Measurements from ENCODE around the gene UFSP2. TPM values are rescaled to one million over a fixed set of nuclear protein-coding genes. Genes with fewer than 3 reads are reported as not detected.

UFSP2 gene
- total and polyA plus RNA-seq, 9 donors = 33.4 to 69.3 (median 51.3) TPM

DNA sequence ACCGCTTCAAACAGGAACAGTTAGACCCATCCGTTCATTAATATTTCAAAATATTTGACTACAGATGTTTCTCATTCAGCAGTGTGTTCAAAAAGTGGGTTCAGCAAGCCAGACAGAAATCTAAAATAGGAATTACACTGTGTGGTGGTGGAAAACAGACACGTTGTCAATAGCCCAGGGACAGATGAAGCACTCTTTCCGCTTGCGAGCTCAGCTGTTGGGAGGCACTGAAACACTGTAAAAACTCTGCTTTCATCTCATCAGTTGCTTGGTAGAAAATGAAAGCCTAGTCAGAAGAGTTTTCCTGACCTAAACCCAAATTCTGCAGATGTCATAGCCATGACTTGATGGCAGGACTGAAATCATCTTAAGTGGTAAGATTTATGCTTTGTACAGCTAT, 68.6 kb downstream of the UFSP2 start:
- H3K4me3 ChIP-seq = no peak overlapping the region
- WGBS, 3 donors = 91 to 94% (median 91%) methylated on average over 5 of the region's 5 CpGs

DNA sequence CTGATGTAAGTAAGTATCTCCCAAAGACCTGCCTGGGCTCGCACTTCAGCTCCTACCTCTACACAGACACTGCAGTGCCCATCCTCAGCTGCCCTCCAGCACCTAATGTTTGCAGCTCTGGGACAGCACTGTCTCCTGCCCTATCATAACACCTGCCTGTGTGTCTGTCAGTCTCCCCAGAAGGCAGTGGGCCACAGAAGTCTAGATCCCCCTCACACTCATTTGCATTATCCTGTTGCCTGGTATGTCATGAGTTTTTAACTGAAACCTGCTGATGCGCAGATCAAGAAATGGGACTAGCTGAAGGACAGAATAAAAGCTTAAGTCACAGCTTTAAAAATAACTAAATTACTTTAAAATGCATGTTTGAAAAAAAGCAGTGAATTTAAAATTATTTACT, 73.0 kb downstream of the UFSP2 start:
- TF ChIP-seq, protein P1, sequence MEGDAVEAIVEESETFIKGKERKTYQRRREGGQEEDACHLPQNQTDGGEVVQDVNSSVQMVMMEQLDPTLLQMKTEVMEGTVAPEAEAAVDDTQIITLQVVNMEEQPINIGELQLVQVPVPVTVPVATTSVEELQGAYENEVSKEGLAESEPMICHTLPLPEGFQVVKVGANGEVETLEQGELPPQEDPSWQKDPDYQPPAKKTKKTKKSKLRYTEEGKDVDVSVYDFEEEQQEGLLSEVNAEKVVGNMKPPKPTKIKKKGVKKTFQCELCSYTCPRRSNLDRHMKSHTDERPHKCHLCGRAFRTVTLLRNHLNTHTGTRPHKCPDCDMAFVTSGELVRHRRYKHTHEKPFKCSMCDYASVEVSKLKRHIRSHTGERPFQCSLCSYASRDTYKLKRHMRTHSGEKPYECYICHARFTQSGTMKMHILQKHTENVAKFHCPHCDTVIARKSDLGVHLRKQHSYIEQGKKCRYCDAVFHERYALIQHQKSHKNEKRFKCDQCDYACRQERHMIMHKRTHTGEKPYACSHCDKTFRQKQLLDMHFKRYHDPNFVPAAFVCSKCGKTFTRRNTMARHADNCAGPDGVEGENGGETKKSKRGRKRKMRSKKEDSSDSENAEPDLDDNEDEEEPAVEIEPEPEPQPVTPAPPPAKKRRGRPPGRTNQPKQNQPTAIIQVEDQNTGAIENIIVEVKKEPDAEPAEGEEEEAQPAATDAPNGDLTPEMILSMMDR (IDR thresholded peaks at IDR 0.05) = no peak
- TF ChIP-seq POLR2A (IDR thresholded peaks at IDR 0.05) (no peak), EP300 (IDR thresholded peaks at IDR 0.05) (no peak)
- 98 to 100% (median 98%) methylated on average over 2 of the region's 2 CpGs for WGBS, 3 donors
- H3K4me1 ChIP-seq (ENCODE audit: insufficient read depth) = no peaks in the 10 kb centered on the region
- no peaks in the 10 kb centered on the region for H3K9me3 ChIP-seq
- no peak overlapping the region for H3K27ac ChIP-seq
- H3K4me3 ChIP-seq = no peak overlapping the region
- no peaks in the 10 kb centered on the region for H3K27me3 ChIP-seq
- no peaks in the 10 kb centered on the region for H3K36me3 ChIP-seq
- no peak for DNase-seq
- intact Hi-C loops (cut with DNase I) = no loop called here

More for the DNA sequence above, 68.6 kb downstream of the UFSP2 start:
- H3K36me3 ChIP-seq = no peaks in the 10 kb centered on the region
- intact Hi-C loops (cut with DNase I) = no loop called here
- no peaks in the 10 kb centered on the region for H3K4me1 ChIP-seq (ENCODE audit: insufficient read depth)
- no peaks in the 10 kb centered on the region for H3K27me3 ChIP-seq
- DNase-seq = no peak
- TF ChIP-seq, protein P1 (IDR thresholded peaks at IDR 0.05) = no peak
- TF ChIP-seq POLR2A (IDR thresholded peaks at IDR 0.05) (no peak), EP300 (IDR thresholded peaks at IDR 0.05) (no peak)
- H3K9me3 ChIP-seq = no peaks in the 10 kb centered on the region
- H3K27ac ChIP-seq = no peak overlapping the region

DNA sequence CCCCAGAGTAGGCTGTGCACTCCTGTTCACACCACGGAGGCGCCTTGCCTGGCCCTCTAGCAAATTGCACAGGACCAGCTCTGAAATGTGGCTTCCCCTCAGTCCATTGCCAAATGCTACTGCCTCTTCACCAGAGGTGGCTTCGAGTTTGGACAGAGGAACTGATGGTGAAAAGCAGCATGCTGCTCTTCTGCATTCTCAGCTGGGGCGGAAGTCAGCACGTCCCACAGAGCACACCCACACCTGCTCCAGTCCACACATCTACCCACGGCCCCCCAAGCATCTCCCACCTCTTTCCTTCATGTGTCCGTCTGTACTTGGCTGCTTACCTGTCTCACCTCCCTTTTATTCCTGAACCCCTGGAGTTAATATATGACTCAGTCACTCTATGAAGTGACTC, 73.6 kb downstream of the UFSP2 start:
- Histone ChIP-seq H3K27me3 (no peaks in the 10 kb centered on the region), H3K4me3 (no peak overlapping the region), H3K9me3 (no peaks in the 10 kb centered on the region), H3K27ac (no peak overlapping the region), H3K4me1 (ENCODE audit: insufficient read depth) (no peaks in the 10 kb centered on the region), H3K36me3 (no peaks in the 10 kb centered on the region)
- WGBS, 3 donors = 90 to 91% (median 90%) methylated on average over 7 of the region's 7 CpGs
- no peak for DNase-seq
- TF ChIP-seq POLR2A (IDR thresholded peaks at IDR 0.05) (no peak), EP300 (IDR thresholded peaks at IDR 0.05) (no peak)
- TF ChIP-seq, protein P1 (IDR thresholded peaks at IDR 0.05) = no peak
- intact Hi-C loops (cut with DNase I) = no loop called here

DNA sequence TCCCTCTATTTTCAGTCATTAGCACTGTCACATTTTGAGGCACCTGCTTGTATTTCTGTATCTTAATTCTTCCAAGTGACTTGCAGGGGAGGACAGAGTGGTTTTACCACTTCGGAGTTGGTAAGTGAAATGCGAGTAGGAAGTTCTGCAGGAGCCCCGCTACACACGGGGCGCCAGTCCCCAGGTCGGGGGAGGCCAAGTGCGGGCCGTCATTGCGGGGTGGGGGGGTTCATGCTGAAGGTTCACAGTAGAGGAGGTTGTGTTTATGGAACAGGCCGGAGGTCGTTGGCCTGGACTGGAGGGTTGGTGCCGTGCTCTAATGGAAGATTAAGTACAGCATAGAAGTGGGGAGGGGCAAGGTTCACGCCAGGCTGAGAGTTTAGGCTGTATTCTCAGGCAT, 74.1 kb downstream of the UFSP2 start:
- Histone ChIP-seq H3K27me3 (no peaks in the 10 kb centered on the region), H3K4me3 (no peak overlapping the region), H3K27ac (no peak overlapping the region), H3K36me3 (no peaks in the 10 kb centered on the region), H3K4me1 (ENCODE audit: insufficient read depth) (no peaks in the 10 kb centered on the region), H3K9me3 (no peaks in the 10 kb centered on the region)
- DNase-seq = no peak
- TF ChIP-seq POLR2A (IDR thresholded peaks at IDR 0.05) = no peak
- TF ChIP-seq EP300 (IDR thresholded peaks at IDR 0.05) = no peak
- TF ChIP-seq, protein P1 (IDR thresholded peaks at IDR 0.05) = no peak
- 81 to 83% (median 82%) methylated on average over 13 of the region's 13 CpGs for WGBS, 3 donors
- intact Hi-C loops (cut with DNase I) = no loop called here

Small RNAs within 50 kb of the gene (small RNA-seq; reads per million reads assigned to genes)
- gene RF00019 = not detected

Other genes starting within 250 kb of the UFSP2 start
- gene CFAP97, start 222.0 kb downstream of the UFSP2 start, total RNA-seq = 10 to 100 TPM; 28.8 to 57.6 (median 46.7) TPM
- 10 to 100 TPM; 14.1 to 29.5 TPM for gene CFAP97, start 222.0 kb downstream of the UFSP2 start, polyA plus RNA-seq
- gene SNX25, start 216.4 kb downstream of the UFSP2 start, total RNA-seq = 10 to 100 TPM; 14.1 to 28.4 (median 19.8) TPM
- 10 to 100 TPM in 1 of 2 donors, 1 to 10 TPM in 1; 7.9 to 11.6 TPM for gene SNX25, start 216.4 kb downstream of the UFSP2 start, polyA plus RNA-seq
- gene LRP2BP, start 30.0 kb downstream of the UFSP2 start, total RNA-seq = 1 to 10 TPM; 2.0 to 5.9 (median 3.7) TPM
- 1 to 10 TPM in 1 of 2 donors, under 1 TPM in 1; 0.77 to 1.6 TPM for gene LRP2BP, start 30.0 kb downstream of the UFSP2 start, polyA plus RNA-seq
- 10 to 100 TPM in 6 of 7 donors, 1 to 10 TPM in 1; 9.8 to 72.8 (median 20.1) TPM for gene ANKRD37, start 29.1 kb downstream of the UFSP2 start, total RNA-seq
- 10 to 100 TPM in 1 of 2 donors, 1 to 10 TPM in 1; 6.3 to 16.2 TPM for gene ANKRD37, start 29.1 kb downstream of the UFSP2 start, polyA plus RNA-seq
- 1 to 10 TPM; 2.8 to 6.4 (median 3.3) TPM for gene CCDC110, start 45.8 kb upstream of the UFSP2 start, total RNA-seq
- 1 to 10 TPM; 1.8 to 2.7 TPM for gene CCDC110, start 45.8 kb upstream of the UFSP2 start, polyA plus RNA-seq
- 100 to 1,000 TPM in 3 of 7 donors, 10 to 100 TPM in 4; 40.9 to 220 (median 78.7) TPM for gene PDLIM3, start 109.5 kb upstream of the UFSP2 start, total RNA-seq
- gene PDLIM3, start 109.5 kb upstream of the UFSP2 start, polyA plus RNA-seq = 100 to 1,000 TPM in 1 of 2 donors, 10 to 100 TPM in 1; 49.5 to 146 TPM